Glutamatergic neuron (in vitro differentiated cells): ENCODE results near the gene TOP1. TPM values are rescaled to one million over a fixed set of nuclear protein-coding genes. Genes with fewer than 3 reads are reported as not detected.

Experiments used
- DNase-seq: peaks from one replicate; pipeline ENCODE4 v3.0.0; 2022
- H3K27ac Mint-ChIP-seq: one replicate; pipeline ENCODE4 v1.8.0; 2020; ENCODE audit warnings: mild to moderate bottlenecking, mixed read lengths, inconsistent platforms; ENCODE audit not compliant: unreplicated experiment
- H3K27me3 Mint-ChIP-seq: one replicate; pipeline ENCODE4 v1.8.0; 2020; ENCODE audit warnings: mild to moderate bottlenecking, moderate library complexity, mixed read lengths, inconsistent platforms; ENCODE audit not compliant: unreplicated experiment
- H3K36me3 Mint-ChIP-seq: one replicate; pipeline ENCODE4 v1.8.0; 2020; ENCODE audit warnings: mild to moderate bottlenecking, mixed read lengths, inconsistent platforms; ENCODE audit not compliant: unreplicated experiment
- H3K4me1 Mint-ChIP-seq: one replicate; pipeline ENCODE4 v1.8.0; 2020; ENCODE audit warnings: mild to moderate bottlenecking, low read depth, mixed read lengths, inconsistent platforms; ENCODE audit not compliant: unreplicated experiment
- H3K4me3 Mint-ChIP-seq: one replicate; pipeline ENCODE4 v1.8.0; 2020; ENCODE audit warnings: mild to moderate bottlenecking, mixed read lengths, inconsistent platforms; ENCODE audit not compliant: unreplicated experiment
- H3K9me3 Mint-ChIP-seq: one replicate; pipeline ENCODE4 v1.8.0; 2020; ENCODE audit warnings: mild to moderate bottlenecking, moderate library complexity, mixed read lengths, inconsistent platforms; ENCODE audit not compliant: unreplicated experiment
- CTCF ChIP-seq: fragments of 200-600 bp; sonication (generic); IDR thresholded peaks from one replicate; pipeline ENCODE4 v1.5.0; 2021; ENCODE audit not compliant: partially characterized antibody, unreplicated experiment
- total RNA-seq: library from RNA; stranded (reverse); fragmentation: NEBNext Ultra II Directional; extraction: Animal tissue kit (Norgen Biotek cat#: 25700); gene quantifications from one replicate; pipeline ENCODE4 v1.2.1, GENCODE V29; 2021; ENCODE audit not compliant: unreplicated experiment

The TOP1 gene
- total RNA-seq, 1 donor from 2014 or later: 68.7 TPM

- H3K36me3 Mint-ChIP-seq: no peaks in the 10 kb centered on the region
- DNase-seq: peak; percentile 58
- H3K27ac Mint-ChIP-seq: no peak overlapping the region
- TF ChIP-seq CTCF: peak; percentile 77
- H3K4me3 Mint-ChIP-seq: no peak overlapping the region
- H3K4me1 Mint-ChIP-seq: no peaks in the 10 kb centered on the region
- H3K27me3 Mint-ChIP-seq: no peaks in the 10 kb centered on the region
- H3K9me3 Mint-ChIP-seq: no peaks in the 10 kb centered on the region
These were observed 66.7 kb downstream of the TOP1 start for GRCh38 chr20:41095110-41095969.

GRCh38 chr20:41098703-41099250, 70.2 kb downstream of the TOP1 start:
- Mint-ChIP-seq H3K9me3 (no peaks in the 10 kb centered on the region), H3K36me3 (no peaks in the 10 kb centered on the region), H3K27ac (no peak overlapping the region), H3K4me3 (no peak overlapping the region), H3K27me3 (no peaks in the 10 kb centered on the region), H3K4me1 (no peaks in the 10 kb centered on the region)
- no peak for DNase-seq
- TF ChIP-seq CTCF: no peak

GRCh38 chr20:41100001-41100480, 71.4 kb downstream of the TOP1 start:
- Mint-ChIP-seq H3K27ac (no peak overlapping the region), H3K4me3 (no peak overlapping the region), H3K9me3 (no peaks in the 10 kb centered on the region), H3K36me3 (no peaks in the 10 kb centered on the region), H3K27me3 (no peaks in the 10 kb centered on the region), H3K4me1 (no peaks in the 10 kb centered on the region)
- TF ChIP-seq CTCF: no peak
- DNase-seq: no peak

GRCh38 chr20:41101660-41102059, 73.0 kb downstream of the TOP1 start:
- Mint-ChIP-seq H3K9me3 (no peaks in the 10 kb centered on the region), H3K36me3 (no peaks in the 10 kb centered on the region), H3K27me3 (no peaks in the 10 kb centered on the region), H3K4me3 (no peak overlapping the region), H3K27ac (no peak overlapping the region), H3K4me1 (no peaks in the 10 kb centered on the region)
- DNase-seq: no peak
- TF ChIP-seq CTCF: no peak

GRCh38 chr20:41108531-41108930, 79.9 kb downstream of the TOP1 start:
- H3K36me3 Mint-ChIP-seq: no peaks in the 10 kb centered on the region
- H3K27ac Mint-ChIP-seq: no peak overlapping the region
- no peak overlapping the region for H3K4me3 Mint-ChIP-seq
- H3K4me1 Mint-ChIP-seq: no peaks in the 10 kb centered on the region
- peaks cover 2% of the 10 kb centered on the region for H3K9me3 Mint-ChIP-seq
- TF ChIP-seq CTCF: no peak
- DNase-seq: no peak
- H3K27me3 Mint-ChIP-seq: no peaks in the 10 kb centered on the region
